ES-I3 (cell line): ENCODE measurements around the gene EHD2.
A peak's percentile ranks its signal among the peaks of the same experiment; 100 is the strongest.
"Not testable (repeated sequence)": the region's sequence is repeated elsewhere in the genome, so short reads cannot be mapped to it uniquely, and the experiment has no call there.

ENCODE experiments used
- H3K36me3 ChIP-seq: 2 replicates; pipeline ENCODE4 v1.6.1; 2013; ENCODE audit warnings: mild to moderate bottlenecking, low read length, control low read depth, moderate library complexity; ENCODE audit not compliant: insufficient read depth
- H3K4me1 ChIP-seq: 2 replicates; pipeline ENCODE4 v1.6.1; 2013; ENCODE audit warnings: mild to moderate bottlenecking, control low read depth, low read length; ENCODE audit not compliant: insufficient read depth
- H3K9ac ChIP-seq: 2 replicates; pipeline ENCODE4 v1.6.1; 2013; ENCODE audit warnings: low read depth, mild to moderate bottlenecking, low read length, moderate library complexity
- H3K9me3 ChIP-seq: 2 replicates; pipeline ENCODE4 v1.6.1; 2013; ENCODE audit warnings: mild to moderate bottlenecking, low read length, moderate library complexity; ENCODE audit not compliant: control insufficient read depth, insufficient read depth

EHD2 gene

GRCh38 chr19:47713046-47714021 lies at the start of gene EHD2:
Gene EHD2, plus strand, starts transcription at chr19:47713422. Its CDS starts 3,191 bp downstream, at chr19:47716613.
- Histone ChIP-seq H3K4me1 (no peaks in the 10 kb centered on the region), H3K36me3 (no peaks in the 10 kb centered on the region), H3K9me3 (peaks cover 4% of the 10 kb centered on the region; the same call in 1 of the 2 replicates), H3K9ac (peak within 1 kb of the TSS; percentile 89)

GRCh38 chr19:47663435-47663910 lies 49.7 kb upstream of the EHD2 start:
- no peaks in the 10 kb centered on the region for H3K9me3 ChIP-seq
- peaks cover 7% of the 10 kb centered on the region for H3K4me1 ChIP-seq
- H3K9ac ChIP-seq = no peak overlapping the region

GRCh38 chr19:47663911-47664771 lies 49.1 kb upstream of the EHD2 start:
- no peak overlapping the region for H3K9ac ChIP-seq
- peaks cover 7% of the 10 kb centered on the region for H3K4me1 ChIP-seq
- no peaks in the 10 kb centered on the region for H3K36me3 ChIP-seq

More at GRCh38 chr19:47663435-47663910, 49.7 kb upstream of the EHD2 start:
- no peaks in the 10 kb centered on the region for H3K36me3 ChIP-seq

GRCh38 chr19:47668556-47668955 lies 44.7 kb upstream of the EHD2 start:
- not testable (repeated sequence) for H3K4me1 ChIP-seq, H3K9me3 ChIP-seq, H3K9ac ChIP-seq, H3K36me3 ChIP-seq

More at GRCh38 chr19:47663911-47664771, 49.1 kb upstream of the EHD2 start:
- no peaks in the 10 kb centered on the region for H3K9me3 ChIP-seq

- Histone ChIP-seq H3K9me3 (no peaks in the 10 kb centered on the region), H3K4me1 (peaks cover 7% of the 10 kb centered on the region), H3K9ac (no peak overlapping the region), H3K36me3 (no peaks in the 10 kb centered on the region; the same call in 1 of the 2 replicates)
These were observed 42.5 kb upstream of the EHD2 start for GRCh38 chr19:47670736-47671135.

- Histone ChIP-seq H3K9ac (no peak overlapping the region), H3K9me3 (no peaks in the 10 kb centered on the region), H3K4me1 (peaks cover 7% of the 10 kb centered on the region), H3K36me3 (no peaks in the 10 kb centered on the region; the same call in 1 of the 2 replicates)
These were observed 41.7 kb upstream of the EHD2 start for GRCh38 chr19:47671499-47671898.

GRCh38 chr19:47673426-47673825 lies 39.8 kb upstream of the EHD2 start:
- Histone ChIP-seq H3K9ac (no peak overlapping the region), H3K4me1 (no peaks in the 10 kb centered on the region), H3K36me3 (no peaks in the 10 kb centered on the region; the same call in 1 of the 2 replicates), H3K9me3 (no peaks in the 10 kb centered on the region)

- Histone ChIP-seq H3K9me3 (no peaks in the 10 kb centered on the region), H3K4me1 (no peaks in the 10 kb centered on the region), H3K9ac (no peak overlapping the region), H3K36me3 (no peaks in the 10 kb centered on the region; the same call in 1 of the 2 replicates)
These were observed 38.7 kb upstream of the EHD2 start for GRCh38 chr19:47674548-47674947.

- no peaks in the 10 kb centered on the region for H3K9me3 ChIP-seq
- H3K9ac ChIP-seq = no peak overlapping the region
- no peaks in the 10 kb centered on the region; the same call in 1 of the 2 replicates for H3K36me3 ChIP-seq
- H3K4me1 ChIP-seq = no peaks in the 10 kb centered on the region
These were observed 38.0 kb upstream of the EHD2 start for GRCh38 chr19:47675271-47675670.

- no peaks in the 10 kb centered on the region for H3K4me1 ChIP-seq
- no peak overlapping the region for H3K9ac ChIP-seq
- H3K36me3 ChIP-seq = no peaks in the 10 kb centered on the region; the same call in 1 of the 2 replicates
These were observed 37.4 kb upstream of the EHD2 start for GRCh38 chr19:47675859-47676258.

GRCh38 chr19:47676811-47677210 lies 36.4 kb upstream of the EHD2 start:
- H3K4me1 ChIP-seq = no peaks in the 10 kb centered on the region
- no peaks in the 10 kb centered on the region for H3K9me3 ChIP-seq
- H3K9ac ChIP-seq = no peak overlapping the region
- H3K36me3 ChIP-seq = no peaks in the 10 kb centered on the region; the same call in 1 of the 2 replicates

More at GRCh38 chr19:47675859-47676258, 37.4 kb upstream of the EHD2 start:
- no peaks in the 10 kb centered on the region for H3K9me3 ChIP-seq

- no peak overlapping the region for H3K9ac ChIP-seq
- no peaks in the 10 kb centered on the region; the same call in 1 of the 2 replicates for H3K36me3 ChIP-seq
- no peaks in the 10 kb centered on the region for H3K4me1 ChIP-seq
- no peaks in the 10 kb centered on the region for H3K9me3 ChIP-seq
These were observed 33.8 kb upstream of the EHD2 start for GRCh38 chr19:47679251-47679900.

- Histone ChIP-seq H3K36me3 (no peaks in the 10 kb centered on the region; the same call in 1 of the 2 replicates), H3K9ac (no peak overlapping the region), H3K9me3 (no peaks in the 10 kb centered on the region), H3K4me1 (no peaks in the 10 kb centered on the region)
These were observed 33.0 kb upstream of the EHD2 start for GRCh38 chr19:47679922-47680857.
